Type B pancreatic cell (in vitro differentiated cells): Measurements from ENCODE around the gene FMOD. TPM values are rescaled to one million over a fixed set of nuclear protein-coding genes. Genes with fewer than 3 reads are reported as not detected.

Experiments
- DNase-seq: peaks from one replicate; pipeline ENCODE4 v3.0.0; 2021; ENCODE audit warnings: mixed read lengths; ENCODE audit not compliant: unreplicated experiment; ENCODE audit errors: extremely low spot score
- H3K27ac Mint-ChIP-seq: 2 replicates; pipeline ENCODE4 v1.8.0; 2021; ENCODE audit warnings: mild to moderate bottlenecking, mixed read lengths
- H3K27me3 Mint-ChIP-seq: 2 replicates; pipeline ENCODE4 v1.8.0; 2021; ENCODE audit warnings: mixed read lengths
- H3K36me3 Mint-ChIP-seq: 2 replicates; pipeline ENCODE4 v1.8.0; 2021; ENCODE audit warnings: mixed read lengths
- H3K4me1 Mint-ChIP-seq: one replicate; pipeline ENCODE4 v1.8.0; 2021; ENCODE audit warnings: mixed read lengths; ENCODE audit not compliant: unreplicated experiment
- H3K4me3 Mint-ChIP-seq: 2 replicates; pipeline ENCODE4 v1.8.0; 2021; ENCODE audit warnings: mild to moderate bottlenecking, mixed read lengths
- H3K9me3 Mint-ChIP-seq: 2 replicates; pipeline ENCODE4 v1.8.0; 2021; ENCODE audit warnings: mixed read lengths
- total RNA-seq: library from RNA; stranded (reverse); gene quantifications from 2 replicates; pipeline ENCODE4 v1.2.1, GENCODE V29; 2021; ENCODE audit warnings: low replicate concordance
- TF ChIP-seq, protein P1 (sequence below): fragments of 200-600 bp; sonication (generic); conservative IDR thresholded peaks from 2 replicates; pipeline ENCODE4 v1.5.0; 2021; ENCODE audit warnings: antibody characterized with exemption, mild to moderate bottlenecking

The FMOD gene
- total RNA-seq, 1 donor from 2014 or later, result 8.3 TPM

DNA sequence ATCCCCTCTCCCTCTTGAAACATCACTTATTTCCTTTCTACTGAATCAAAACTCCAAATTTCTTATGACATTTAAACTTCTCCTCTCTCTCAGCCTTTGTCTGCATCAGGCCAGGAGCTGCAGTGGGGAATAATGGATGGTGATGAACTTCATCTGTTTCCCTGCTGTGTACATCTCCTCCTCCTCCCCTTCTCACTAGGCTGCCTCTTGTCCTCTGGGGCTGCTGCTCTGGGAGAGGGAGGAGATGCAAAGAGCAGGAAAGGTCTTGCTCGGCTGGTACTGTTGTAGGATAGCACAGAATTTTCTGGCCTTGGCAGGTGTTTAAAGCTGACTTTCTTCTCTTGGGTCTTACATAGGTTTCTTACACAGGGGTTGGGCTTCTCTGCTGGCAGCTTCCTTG lies 31.1 kb upstream of the FMOD start:
- Mint-ChIP-seq H3K36me3 (no peaks in the 10 kb centered on the region), H3K4me3 (no peak overlapping the region), H3K27me3 (peaks cover 36% of the 10 kb centered on the region), H3K27ac (no peak overlapping the region), H3K9me3 (no peaks in the 10 kb centered on the region), H3K4me1 (peaks cover 4% of the 10 kb centered on the region)
- TF ChIP-seq, protein P1, sequence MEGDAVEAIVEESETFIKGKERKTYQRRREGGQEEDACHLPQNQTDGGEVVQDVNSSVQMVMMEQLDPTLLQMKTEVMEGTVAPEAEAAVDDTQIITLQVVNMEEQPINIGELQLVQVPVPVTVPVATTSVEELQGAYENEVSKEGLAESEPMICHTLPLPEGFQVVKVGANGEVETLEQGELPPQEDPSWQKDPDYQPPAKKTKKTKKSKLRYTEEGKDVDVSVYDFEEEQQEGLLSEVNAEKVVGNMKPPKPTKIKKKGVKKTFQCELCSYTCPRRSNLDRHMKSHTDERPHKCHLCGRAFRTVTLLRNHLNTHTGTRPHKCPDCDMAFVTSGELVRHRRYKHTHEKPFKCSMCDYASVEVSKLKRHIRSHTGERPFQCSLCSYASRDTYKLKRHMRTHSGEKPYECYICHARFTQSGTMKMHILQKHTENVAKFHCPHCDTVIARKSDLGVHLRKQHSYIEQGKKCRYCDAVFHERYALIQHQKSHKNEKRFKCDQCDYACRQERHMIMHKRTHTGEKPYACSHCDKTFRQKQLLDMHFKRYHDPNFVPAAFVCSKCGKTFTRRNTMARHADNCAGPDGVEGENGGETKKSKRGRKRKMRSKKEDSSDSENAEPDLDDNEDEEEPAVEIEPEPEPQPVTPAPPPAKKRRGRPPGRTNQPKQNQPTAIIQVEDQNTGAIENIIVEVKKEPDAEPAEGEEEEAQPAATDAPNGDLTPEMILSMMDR, result no peak
- DNase-seq, result no peak

DNA sequence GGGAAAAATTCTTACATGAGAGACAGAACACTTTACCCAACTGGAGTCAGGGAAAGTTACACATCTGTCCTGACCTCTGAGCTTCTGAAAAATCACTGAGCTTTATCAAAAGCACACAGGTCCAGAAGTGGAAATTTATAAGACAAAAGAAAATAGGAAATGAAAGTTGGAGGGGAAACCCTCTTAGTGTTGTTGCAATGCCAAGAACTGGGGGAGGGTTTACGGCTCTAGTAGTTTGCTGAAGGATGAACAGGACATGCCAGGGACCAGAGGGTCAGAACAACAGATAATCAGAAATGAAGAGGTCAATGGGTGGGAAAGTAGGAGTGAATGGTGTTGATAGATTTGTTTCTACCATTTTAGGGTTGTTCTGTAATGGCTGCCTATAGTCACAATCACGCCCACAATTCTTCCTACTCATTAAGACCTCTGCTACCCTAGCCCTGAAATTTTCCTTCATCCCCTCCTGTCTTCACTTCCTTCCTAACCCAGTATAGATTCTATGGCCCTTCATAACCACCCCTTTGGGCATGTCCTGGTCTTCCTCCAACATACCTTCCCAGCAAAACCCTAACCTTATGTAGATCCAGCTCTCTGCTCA lies 30.3 kb upstream of the FMOD start:
- Mint-ChIP-seq H3K36me3 (no peaks in the 10 kb centered on the region), H3K4me1 (peaks cover 4% of the 10 kb centered on the region), H3K9me3 (no peaks in the 10 kb centered on the region), H3K27me3 (peaks cover 36% of the 10 kb centered on the region), H3K27ac (no peak overlapping the region), H3K4me3 (no peak overlapping the region)
- DNase-seq, result no peak
- TF ChIP-seq, protein P1, result no peak

- Mint-ChIP-seq H3K36me3 (no peaks in the 10 kb centered on the region), H3K27ac (no peak overlapping the region), H3K4me1 (peaks cover 4% of the 10 kb centered on the region), H3K4me3 (no peak overlapping the region), H3K9me3 (no peaks in the 10 kb centered on the region), H3K27me3 (peaks cover 36% of the 10 kb centered on the region)
- TF ChIP-seq, protein P1, result no peak
- no peak for DNase-seq
Measured at GRCh38 chr1:203380420-203381150, 29.7 kb upstream of the FMOD start.

- DNase-seq, result no peak
- Mint-ChIP-seq H3K27me3 (peaks cover 33% of the 10 kb centered on the region), H3K27ac (no peak overlapping the region)
Measured at GRCh38 chr1:203379825-203380224, 28.9 kb upstream of the FMOD start.

DNA sequence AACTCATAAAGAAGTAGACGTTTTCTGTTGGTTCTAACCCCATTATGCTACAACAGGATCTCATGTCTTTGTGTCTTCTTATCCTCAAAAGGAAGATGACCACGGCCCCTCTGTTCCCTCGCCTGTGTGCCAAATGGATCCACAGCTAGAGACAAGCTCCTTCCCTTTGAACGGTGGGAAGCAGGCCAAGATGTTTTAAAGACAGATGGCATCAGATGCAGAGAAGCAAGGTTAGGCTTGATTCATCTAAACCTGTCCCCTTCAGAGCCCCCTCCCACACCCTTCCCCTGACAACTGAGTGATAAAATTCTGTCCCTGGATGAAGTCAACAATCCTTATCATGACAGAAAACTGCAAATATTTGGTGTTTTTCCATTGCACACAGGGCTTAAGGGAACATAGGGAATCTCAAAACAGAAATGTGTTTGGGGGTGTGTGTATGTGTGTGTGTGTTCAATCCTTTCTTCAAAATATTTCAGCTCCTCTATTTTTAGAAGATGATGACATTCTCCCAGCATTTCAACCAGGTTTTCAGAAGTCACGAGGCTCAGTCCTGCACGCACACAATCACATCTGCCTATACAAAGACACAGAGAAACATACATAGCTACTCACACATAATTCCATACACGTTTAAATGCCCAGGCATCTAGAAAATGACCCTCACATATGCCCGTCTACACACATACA lies 27.8 kb upstream of the FMOD start:
- peaks cover 4% of the 10 kb centered on the region for H3K4me1 Mint-ChIP-seq
- H3K4me3 Mint-ChIP-seq, result no peak overlapping the region
- peaks cover 30% of the 10 kb centered on the region for H3K27me3 Mint-ChIP-seq
- H3K27ac Mint-ChIP-seq, result no peak overlapping the region
- no peaks in the 10 kb centered on the region for H3K36me3 Mint-ChIP-seq
- TF ChIP-seq, protein P1, result no peak
- no peaks in the 10 kb centered on the region for H3K9me3 Mint-ChIP-seq
- no peak for DNase-seq

More at GRCh38 chr1:203379825-203380224, 28.9 kb upstream of the FMOD start:
- TF ChIP-seq, protein P1, result no peak
- H3K36me3 Mint-ChIP-seq, result no peaks in the 10 kb centered on the region
- no peak overlapping the region for H3K4me3 Mint-ChIP-seq
- no peaks in the 10 kb centered on the region for H3K9me3 Mint-ChIP-seq
- H3K4me1 Mint-ChIP-seq, result peaks cover 4% of the 10 kb centered on the region
